ENCODE measurements around the gene DIO2. TPM values are rescaled to one million over a fixed set of nuclear protein-coding genes. Genes with fewer than 3 reads are reported as not detected.

DIO2 gene
- total RNA-seq, 2 experiments from 2014 or later, result 0.16 to 0.23 TPM

GRCh38 chr14:80231702-80232101 lies 20.4 kb upstream of the DIO2 start:
- H3K9me3 ChIP-seq (ENCODE audit: low read length), result no peaks in the 10 kb centered on the region
- intact Hi-C loops (cut with micrococcal nuclease; ENCODE audit: unreplicated experiment), result no loop called here
- no peak overlapping the region for H3K4me3 ChIP-seq (ENCODE audit: low read depth, low read length, poor library complexity, severe bottlenecking)
- no TSS peak for BruUV-seq (replicated peaks)
- CTCF ChIA-PET (ENCODE audit: unreplicated experiment), result no interaction called here
- H2AFZ ChIP-seq (ENCODE audit: low read length), result no peak overlapping the region
- H4K20me1 ChIP-seq (ENCODE audit: insufficient read depth, low read length), result no peaks in the 10 kb centered on the region
- H3K9me2 ChIP-seq (ENCODE audit: insufficient read depth, low read length), result no peaks in the 10 kb centered on the region
- no peak for DNase-seq (ENCODE audit: low spot score)
- no peaks in the 10 kb centered on the region for H3K79me2 ChIP-seq (ENCODE audit: insufficient read depth, low read depth, low read length)
- no peaks in the 10 kb centered on the region for H3K4me1 ChIP-seq (ENCODE audit: insufficient read depth, low read length, poor library complexity, severe bottlenecking)
- no peak overlapping the region for H3K4me2 ChIP-seq (ENCODE audit: low read length)
- H3K36me3 ChIP-seq (ENCODE audit: insufficient read depth, low read length), result no peaks in the 10 kb centered on the region
- TF ChIP-seq EZH2phosphoT487 (IDR thresholded peaks at IDR 0.05; ENCODE audit: borderline replicate concordance, low read depth, low read length), result no peak
- TF ChIP-seq, protein P1, sequence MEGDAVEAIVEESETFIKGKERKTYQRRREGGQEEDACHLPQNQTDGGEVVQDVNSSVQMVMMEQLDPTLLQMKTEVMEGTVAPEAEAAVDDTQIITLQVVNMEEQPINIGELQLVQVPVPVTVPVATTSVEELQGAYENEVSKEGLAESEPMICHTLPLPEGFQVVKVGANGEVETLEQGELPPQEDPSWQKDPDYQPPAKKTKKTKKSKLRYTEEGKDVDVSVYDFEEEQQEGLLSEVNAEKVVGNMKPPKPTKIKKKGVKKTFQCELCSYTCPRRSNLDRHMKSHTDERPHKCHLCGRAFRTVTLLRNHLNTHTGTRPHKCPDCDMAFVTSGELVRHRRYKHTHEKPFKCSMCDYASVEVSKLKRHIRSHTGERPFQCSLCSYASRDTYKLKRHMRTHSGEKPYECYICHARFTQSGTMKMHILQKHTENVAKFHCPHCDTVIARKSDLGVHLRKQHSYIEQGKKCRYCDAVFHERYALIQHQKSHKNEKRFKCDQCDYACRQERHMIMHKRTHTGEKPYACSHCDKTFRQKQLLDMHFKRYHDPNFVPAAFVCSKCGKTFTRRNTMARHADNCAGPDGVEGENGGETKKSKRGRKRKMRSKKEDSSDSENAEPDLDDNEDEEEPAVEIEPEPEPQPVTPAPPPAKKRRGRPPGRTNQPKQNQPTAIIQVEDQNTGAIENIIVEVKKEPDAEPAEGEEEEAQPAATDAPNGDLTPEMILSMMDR (conservative IDR thresholded peaks at IDR 0.05; ENCODE audit: low read length), result no peak
- POLR2A ChIA-PET, result interaction anchor here (0.6 kb wide), 1 partner anchor 1233 kb away, joined by 3 read pairs; no protein-coding TSS in a partner anchor
- H3K27ac ChIP-seq (ENCODE audit: low read depth, low read length, poor library complexity, severe bottlenecking), result no peak overlapping the region

- POLR2A ChIA-PET, result interaction anchor here (0.7 kb wide), 1 partner anchor 78 kb away, joined by 3 read pairs; no protein-coding TSS in a partner anchor
- Histone ChIP-seq H3K4me1 (ENCODE audit: insufficient read depth, low read length, poor library complexity, severe bottlenecking) (no peaks in the 10 kb centered on the region), H3K9me2 (ENCODE audit: insufficient read depth, low read length) (no peaks in the 10 kb centered on the region)
Observed at GRCh38 chr14:80223696-80224465, 12.6 kb upstream of the DIO2 start.

More at GRCh38 chr14:80223696-80224465, 12.6 kb upstream of the DIO2 start:
- H3K9me3 ChIP-seq (ENCODE audit: low read length), result no peaks in the 10 kb centered on the region
- no TSS peak for BruUV-seq (replicated peaks)
- no peaks in the 10 kb centered on the region for H3K79me2 ChIP-seq (ENCODE audit: insufficient read depth, low read depth, low read length)
- CTCF ChIA-PET (ENCODE audit: unreplicated experiment), result no interaction called here
- no peak overlapping the region for H2AFZ ChIP-seq (ENCODE audit: low read length)
- no peak overlapping the region for H3K27ac ChIP-seq (ENCODE audit: low read depth, low read length, poor library complexity, severe bottlenecking)
- intact Hi-C loops (cut with micrococcal nuclease; ENCODE audit: unreplicated experiment), result no loop called here
- no peaks in the 10 kb centered on the region for H3K36me3 ChIP-seq (ENCODE audit: insufficient read depth, low read length)
- DNase-seq (ENCODE audit: low spot score), result no peak
- no peak overlapping the region for H3K4me2 ChIP-seq (ENCODE audit: low read length)
- H4K20me1 ChIP-seq (ENCODE audit: insufficient read depth, low read length), result no peaks in the 10 kb centered on the region
- no peak for TF ChIP-seq EZH2phosphoT487 (IDR thresholded peaks at IDR 0.05; ENCODE audit: borderline replicate concordance, low read depth, low read length)
- TF ChIP-seq, protein P1 (conservative IDR thresholded peaks at IDR 0.05; ENCODE audit: low read length), result no peak
- H3K4me3 ChIP-seq (ENCODE audit: low read depth, low read length, poor library complexity, severe bottlenecking), result no peak overlapping the region

Measured in OCI-LY7 (cell line).